GM10248 (cell line): ENCODE measurements around the gene ASCL3.

Source experiments
- CTCF ChIA-PET: fragments of 300-600 bp; sonication (Branson Sonifier 250); formaldehyde crosslinking; extraction: SDS; loops from one replicate; lab custom pipeline; 2021; ENCODE audit warnings: antibody characterized with exemption; lab: Yijun Ruan, JAX
- POLR2A ChIA-PET: fragments of 350-650 bp; sonication (Branson Sonifier 250); formaldehyde crosslinking; extraction: SDS; loops from one replicate; lab custom pipeline; 2020; ENCODE audit warnings: antibody characterized with exemption; lab: Yijun Ruan, JAX
- DNase-seq: peaks from one replicate; pipeline ENCODE4 v3.0.0; 2012; ENCODE audit errors: extremely low spot score
- CTCF ChIP-seq: IDR thresholded peaks from 2 replicates; pipeline ENCODE4 v1.5.1; 2012; ENCODE audit warnings: mild to moderate bottlenecking, low read depth; ENCODE audit errors: extremely low read depth, missing control alignments, control extremely low read depth

The ASCL3 gene

GRCh38 chr11:8964324-8965320, 21.8 kb upstream of the ASCL3 start, which contains the start of gene TMEM9B:
Gene TMEM9B, minus strand, starts transcription at chr11:8964442. Its CDS starts 129 bp downstream, at chr11:8964313.
- ChIA-PET CTCF (interaction anchor here (0.9 to 1.1 kb wide), 4 partner anchors 50 to 280 kb away, joined by 3 read pairs; no protein-coding TSS in a partner anchor), POLR2A (interaction anchor here (0.6 to 1.0 kb wide), 6 partner anchors 29 to 368 kb away, joined by 3 to 4 read pairs (median 4); partner anchors contain the start of gene AKIP1)
- peak; percentile 89 for DNase-seq
- no peak for TF ChIP-seq CTCF

- ChIA-PET POLR2A (interaction anchor here (1.0 kb wide), 1 partner anchor 275 kb away, joined by 4 read pairs; no protein-coding TSS in a partner anchor), CTCF (interaction anchor here (0.9 to 1.1 kb wide), 5 partner anchors 49 to 279 kb away, joined by 3 read pairs; no protein-coding TSS in a partner anchor)
- DNase-seq, result peak; percentile 84
- no peak for TF ChIP-seq CTCF
These were observed 20.9 kb upstream of the ASCL3 start for GRCh38 chr11:8963569-8964323.

- ChIA-PET POLR2A (no interaction called here), CTCF (interaction anchor here (1.0 kb wide), 1 partner anchor 177 kb away, joined by 3 read pairs; no protein-coding TSS in a partner anchor)
- no peak for DNase-seq
- TF ChIP-seq CTCF, result no peak
These were observed 20.0 kb upstream of the ASCL3 start for GRCh38 chr11:8962841-8963240.

GRCh38 chr11:8961401-8961800, 18.6 kb upstream of the ASCL3 start:
- ChIA-PET CTCF (interaction anchor here (1.0 to 8.2 kb wide), 6 partner anchors 17 to 177 kb away, joined by 3 to 102 read pairs (median 4); partner anchors contain the start of gene ASCL3), POLR2A (interaction anchor here (0.6 kb wide), 1 partner anchor 84 kb away, joined by 4 read pairs; no protein-coding TSS in a partner anchor)
- no peak for DNase-seq
- TF ChIP-seq CTCF, result no peak

- POLR2A ChIA-PET, result interaction anchor here (0.5 to 1.1 kb wide), 3 partner anchors 119 to 273 kb away, joined by 4 to 8 read pairs (median 5); no protein-coding TSS in a partner anchor
- peak; percentile 82 for DNase-seq
- TF ChIP-seq CTCF, result peak; percentile 58
- CTCF ChIA-PET, result interaction anchor here (0.7 to 8.2 kb wide), 46 partner anchors 8 to 696 kb away, joined by 3 to 102 read pairs (median 4); partner anchors contain the start of genes ASCL3, C11orf16, LMO1 and RPL27A
These were observed 16.8 kb upstream of the ASCL3 start for GRCh38 chr11:8959546-8960166.
